MM.1S (cell line): Measurements from ENCODE around the gene TAOK1.
A peak's percentile ranks its signal among the peaks of the same experiment; 100 is the strongest.

Experiments used
- DNase-seq: peaks from one replicate; pipeline ENCODE4 v3.0.0-alpha.2; 2015
- H2AFZ ChIP-seq: fragments of 300-600 bp; sonication (generic); 2 replicates; pipeline ENCODE4 v1.6.0; 2016; ENCODE audit warnings: antibody characterized with exemption, low read length
- H3F3A ChIP-seq: fragments of 300-600 bp; sonication (generic); 2 replicates; pipeline ENCODE4 v1.6.1; 2016; ENCODE audit warnings: mild to moderate bottlenecking, antibody characterized with exemption, low read length, moderate library complexity, mixed read lengths; ENCODE audit not compliant: insufficient read depth
- H3K27ac ChIP-seq: fragments of 300-600 bp; sonication (generic); 2 replicates; pipeline ENCODE4 v1.5.1; 2016; ENCODE audit warnings: mild to moderate bottlenecking, low read length
- H3K27me3 ChIP-seq: fragments of 300-600 bp; sonication (generic); replicated peaks from 2 replicates; pipeline ENCODE4 v1.6.0; 2016; ENCODE audit warnings: low read length; ENCODE audit not compliant: insufficient read depth
- H3K36me3 ChIP-seq: fragments of 300-600 bp; sonication (generic); replicated peaks from 2 replicates; pipeline ENCODE4 v1.6.1; 2016; ENCODE audit warnings: mild to moderate bottlenecking, low read length, mixed read lengths; ENCODE audit not compliant: insufficient read depth
- H3K4me1 ChIP-seq: fragments of 300-600 bp; sonication (generic); 2 replicates; pipeline ENCODE4 v1.6.1; 2016; ENCODE audit warnings: low read length, mixed read lengths
- H3K4me2 ChIP-seq: fragments of 300-600 bp; sonication (generic); 2 replicates; pipeline ENCODE4 v1.6.0; 2016; ENCODE audit warnings: low read depth, low read length
- H3K4me3 ChIP-seq: fragments of 300-600 bp; sonication (generic); 2 replicates; pipeline ENCODE4 v1.5.1; 2016; ENCODE audit warnings: low read length, mixed read lengths
- H3K79me2 ChIP-seq: fragments of 300-600 bp; sonication (generic); 2 replicates; pipeline ENCODE4 v1.6.1; 2016; ENCODE audit warnings: mixed run types, low read length, mixed read lengths
- H3K9ac ChIP-seq: fragments of 300-600 bp; sonication (generic); 2 replicates; pipeline ENCODE4 v1.6.1; 2016; ENCODE audit warnings: low read length, mixed read lengths
- H3K9me2 ChIP-seq: fragments of 300-600 bp; sonication (generic); replicated peaks from 2 replicates; pipeline ENCODE4 v1.6.1; 2016; ENCODE audit warnings: mild to moderate bottlenecking, low read length, mixed read lengths; ENCODE audit not compliant: insufficient read depth
- H3K9me3 ChIP-seq: fragments of 300-600 bp; sonication (generic); replicated peaks from 2 replicates; pipeline ENCODE4 v1.6.1; 2016; ENCODE audit warnings: mild to moderate bottlenecking, low read length, mixed read lengths; ENCODE audit not compliant: insufficient read depth
- H4K20me1 ChIP-seq: fragments of 300-600 bp; sonication (generic); 2 replicates; pipeline ENCODE4 v1.6.1; 2016; ENCODE audit warnings: mild to moderate bottlenecking, low read length, moderate library complexity, mixed read lengths; ENCODE audit not compliant: insufficient read depth
- EZH2 ChIP-seq: fragments of 300-600 bp; sonication (generic); optimal IDR thresholded peaks from 2 replicates; pipeline ENCODE3; 2017; ENCODE audit warnings: low read depth, mild to moderate bottlenecking, antibody characterized with exemption, low read length, mixed read lengths
- EZH2phosphoT487 ChIP-seq: fragments of 300-600 bp; sonication (generic); IDR thresholded peaks from 2 replicates; pipeline ENCODE4 v1.6.1; 2018; ENCODE audit warnings: antibody characterized with exemption, low read length
- TF ChIP-seq, protein P1 (sequence below): fragments of 300-600 bp; sonication (generic); IDR thresholded peaks from 2 replicates; pipeline ENCODE4 v1.5.1; 2016; ENCODE audit warnings: antibody characterized with exemption, low read length, mixed read lengths

Gene TAOK1

DNA sequence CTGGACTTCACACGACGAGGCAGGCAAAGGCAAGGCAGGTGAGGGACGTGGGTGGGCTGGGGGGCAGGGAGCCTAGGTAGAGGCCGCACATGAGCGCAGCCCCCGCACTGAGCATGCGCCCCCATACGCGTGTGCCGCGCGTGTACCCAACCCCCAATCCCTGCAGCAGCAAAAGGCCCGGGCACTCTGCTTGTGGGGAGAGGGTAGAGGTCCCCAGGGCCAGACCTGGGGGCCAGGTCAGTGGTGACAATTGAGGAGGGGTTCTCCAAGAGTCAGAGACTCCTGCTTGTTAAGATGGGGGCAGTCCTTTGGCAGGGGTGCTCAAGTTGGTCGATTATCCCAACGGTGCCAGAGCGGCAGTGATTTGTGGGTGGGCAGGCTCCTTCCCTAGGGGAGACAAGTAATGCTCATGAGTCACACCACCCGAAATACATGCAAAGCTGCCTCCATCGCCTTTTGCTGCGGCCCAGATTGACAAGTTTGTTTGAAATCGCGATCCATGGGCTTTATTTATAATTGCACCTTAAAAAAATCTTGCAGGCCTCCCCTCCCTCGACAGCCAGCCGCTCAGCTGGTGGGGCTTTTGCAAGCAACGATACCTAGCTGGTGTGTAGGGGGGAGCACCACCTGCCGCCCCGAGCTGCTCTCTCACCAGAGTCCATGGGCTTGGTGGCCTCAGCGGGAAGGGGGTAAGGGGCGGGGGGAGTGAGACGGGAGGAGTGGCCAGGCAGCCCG lies 200.4 kb downstream of the TAOK1 start:
- Histone ChIP-seq H3K9me3 (no peaks in the 10 kb centered on the region), H3K79me2 (peaks cover 34% of the 10 kb centered on the region), H3K36me3 (no peaks in the 10 kb centered on the region), H3K9me2 (no peaks in the 10 kb centered on the region), H3K9ac (peak overlapping the region; percentile 67; the same call in 1 of the 2 replicates), H3K4me1 (peaks cover 36% of the 10 kb centered on the region), H3F3A (peaks cover 6% of the 10 kb centered on the region; the same call in 1 of the 2 replicates), H2AFZ (peak overlapping the region; percentile 84), H3K4me2 (peak overlapping the region; percentile 99), H4K20me1 (no peaks in the 10 kb centered on the region), H3K27me3 (no peaks in the 10 kb centered on the region), H3K4me3 (peak overlapping the region; percentile 84), H3K27ac (no peak overlapping the region)
- DNase-seq = no peak
- TF ChIP-seq EZH2 (no peak), EZH2phosphoT487 (no peak)
- TF ChIP-seq, protein P1, sequence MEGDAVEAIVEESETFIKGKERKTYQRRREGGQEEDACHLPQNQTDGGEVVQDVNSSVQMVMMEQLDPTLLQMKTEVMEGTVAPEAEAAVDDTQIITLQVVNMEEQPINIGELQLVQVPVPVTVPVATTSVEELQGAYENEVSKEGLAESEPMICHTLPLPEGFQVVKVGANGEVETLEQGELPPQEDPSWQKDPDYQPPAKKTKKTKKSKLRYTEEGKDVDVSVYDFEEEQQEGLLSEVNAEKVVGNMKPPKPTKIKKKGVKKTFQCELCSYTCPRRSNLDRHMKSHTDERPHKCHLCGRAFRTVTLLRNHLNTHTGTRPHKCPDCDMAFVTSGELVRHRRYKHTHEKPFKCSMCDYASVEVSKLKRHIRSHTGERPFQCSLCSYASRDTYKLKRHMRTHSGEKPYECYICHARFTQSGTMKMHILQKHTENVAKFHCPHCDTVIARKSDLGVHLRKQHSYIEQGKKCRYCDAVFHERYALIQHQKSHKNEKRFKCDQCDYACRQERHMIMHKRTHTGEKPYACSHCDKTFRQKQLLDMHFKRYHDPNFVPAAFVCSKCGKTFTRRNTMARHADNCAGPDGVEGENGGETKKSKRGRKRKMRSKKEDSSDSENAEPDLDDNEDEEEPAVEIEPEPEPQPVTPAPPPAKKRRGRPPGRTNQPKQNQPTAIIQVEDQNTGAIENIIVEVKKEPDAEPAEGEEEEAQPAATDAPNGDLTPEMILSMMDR = no peak

DNA sequence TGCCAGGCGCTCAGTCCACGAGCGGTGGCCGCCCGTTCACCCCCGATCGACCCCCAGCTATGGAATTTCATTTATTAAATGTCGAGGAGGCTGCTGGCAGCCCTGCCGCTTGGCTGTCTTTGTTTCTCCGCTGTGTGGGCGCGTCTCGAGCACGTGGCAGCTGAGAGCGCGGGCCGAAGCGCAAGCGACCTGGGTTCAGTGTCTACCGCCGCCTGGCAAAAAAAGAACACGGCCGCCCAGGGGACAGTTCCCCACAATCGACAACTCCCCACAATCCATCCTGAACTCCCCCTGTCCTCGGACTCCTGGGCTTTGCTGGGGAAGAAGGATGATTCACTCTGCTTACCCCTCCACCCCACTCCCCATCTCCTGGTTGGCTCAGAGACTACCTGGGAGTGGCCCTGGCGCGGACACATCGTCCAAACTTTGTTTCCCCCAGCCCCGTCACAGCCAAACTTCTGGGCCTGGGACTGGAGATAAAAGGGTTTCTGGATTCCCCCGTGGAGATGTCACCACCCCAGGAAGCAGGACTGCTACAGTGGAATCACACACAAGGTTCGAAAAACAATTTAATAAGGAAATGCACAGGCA lies 201.1 kb downstream of the TAOK1 start:
- DNase-seq = no peak
- H3K79me2 ChIP-seq = peaks cover 27% of the 10 kb centered on the region
- no peaks in the 10 kb centered on the region for H3K36me3 ChIP-seq
- TF ChIP-seq EZH2phosphoT487 = no peak
- no peak for TF ChIP-seq EZH2
- TF ChIP-seq, protein P1 = no peak
- peaks cover 36% of the 10 kb centered on the region for H3K4me1 ChIP-seq
- H3F3A ChIP-seq = peaks cover 6% of the 10 kb centered on the region; the same call in 1 of the 2 replicates
- no peaks in the 10 kb centered on the region for H3K27me3 ChIP-seq
- H3K9me2 ChIP-seq = no peaks in the 10 kb centered on the region
- no peak overlapping the region for H3K9ac ChIP-seq
- H2AFZ ChIP-seq = 0 out of 2 replicates have a peak overlapping the region, but pooled peaks have one; percentile 59
- H3K4me3 ChIP-seq = peak overlapping the region; percentile 11; the same call in 1 of the 2 replicates
- H3K4me2 ChIP-seq = peak overlapping the region; percentile 99
- no peaks in the 10 kb centered on the region for H3K9me3 ChIP-seq
- H3K27ac ChIP-seq = no peak overlapping the region
- no peaks in the 10 kb centered on the region for H4K20me1 ChIP-seq

DNA sequence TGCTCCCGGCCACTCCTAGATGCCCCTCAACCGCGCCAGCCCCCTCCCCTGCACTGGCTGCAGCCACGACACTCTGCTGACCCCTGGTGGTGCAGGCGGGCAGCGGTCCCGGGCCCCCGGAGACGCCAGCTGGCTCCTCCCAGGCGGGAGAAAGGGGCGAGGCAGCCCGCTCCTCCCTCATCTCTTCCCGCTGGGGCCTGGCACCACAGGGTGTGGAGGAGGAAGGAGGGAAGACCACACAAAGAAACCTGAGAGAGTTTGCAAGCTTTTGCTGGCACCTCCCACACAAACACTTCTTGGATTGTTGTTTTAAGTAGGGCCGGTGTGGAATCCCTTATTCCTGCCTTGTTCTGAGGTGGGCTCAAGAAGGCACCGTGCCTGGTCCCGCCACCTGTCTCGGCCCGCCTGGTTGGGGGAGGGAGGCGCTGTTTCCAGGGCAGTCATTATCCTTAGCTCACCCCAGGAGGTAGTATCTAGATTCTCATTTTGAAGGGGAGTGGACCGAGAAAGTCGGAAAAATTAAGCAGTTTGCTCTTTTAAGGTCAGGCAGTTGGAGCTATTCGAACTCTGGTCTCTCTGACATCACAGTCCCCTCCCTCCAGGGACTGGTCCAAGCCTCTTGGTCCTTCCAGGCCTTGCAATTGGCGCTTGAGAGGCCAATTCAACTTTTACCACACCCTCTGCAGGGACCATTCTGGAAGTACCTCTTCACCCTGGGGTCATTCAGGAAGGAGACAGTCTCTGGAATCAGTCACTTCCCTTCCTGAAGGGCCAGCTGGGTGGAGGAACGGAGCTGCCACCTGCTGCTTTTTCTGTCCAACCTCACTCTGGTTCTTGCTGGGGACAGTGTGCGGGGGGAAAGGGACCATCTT lies 201.8 kb downstream of the TAOK1 start:
- H3K79me2 ChIP-seq = peaks cover 20% of the 10 kb centered on the region
- peaks cover 6% of the 10 kb centered on the region; the same call in 1 of the 2 replicates for H3F3A ChIP-seq
- H3K27me3 ChIP-seq = no peaks in the 10 kb centered on the region
- H3K4me1 ChIP-seq = peaks cover 36% of the 10 kb centered on the region
- peak; percentile 78 for DNase-seq
- no peaks in the 10 kb centered on the region for H4K20me1 ChIP-seq
- H3K4me3 ChIP-seq = 0 out of 2 replicates have a peak overlapping the region, but pooled peaks have one; percentile 69
- TF ChIP-seq, protein P1 = peak; percentile 97
- TF ChIP-seq EZH2phosphoT487 (no peak), EZH2 (no peak)
- H3K9me3 ChIP-seq = no peaks in the 10 kb centered on the region
- H3K27ac ChIP-seq = no peak overlapping the region
- peak overlapping the region; percentile 59 for H2AFZ ChIP-seq
- H3K36me3 ChIP-seq = no peaks in the 10 kb centered on the region
- H3K9ac ChIP-seq = no peak overlapping the region
- H3K9me2 ChIP-seq = no peaks in the 10 kb centered on the region
- H3K4me2 ChIP-seq = peak overlapping the region; percentile 99
